HL-60 (cell line): ENCODE measurements around the gene HS1BP3.

Experiments used
- DNase-seq, 2 experiments: peaks; one replicate each; pipeline ENCODE4 v3.0.0-alpha.2; 2010 to 2020; ENCODE audit warnings: low read depth in 1 of 2, low spot score in 1 of 2
- H3K27ac ChIP-seq: fragments of 250-450 bp; sonication (Bioruptor Pico); replicated peaks from 2 replicates; pipeline ENCODE4 v1.5.1; 2020; ENCODE audit warnings: mild to moderate bottlenecking, moderate library complexity
- H3K27me3 ChIP-seq: fragments of 250-450 bp; sonication (Bioruptor Pico); 2 replicates; pipeline ENCODE4 v1.5.1; 2021; ENCODE audit warnings: mild to moderate bottlenecking, moderate library complexity; ENCODE audit not compliant: insufficient read depth, poor library complexity, severe bottlenecking
- H3K4me3 ChIP-seq: replicated peaks from 2 replicates; pipeline ENCODE4 v1.5.1; 2011; ENCODE audit warnings: mild to moderate bottlenecking, control low read depth, low read length; ENCODE audit not compliant: insufficient read depth
- CTCF ChIP-seq: IDR thresholded peaks from one replicate; pipeline ENCODE4 v1.5.1; 2011; ENCODE audit warnings: low read length, control low read depth, inconsistent platforms; ENCODE audit not compliant: insufficient read depth
- GABPA ChIP-seq: IDR thresholded peaks from 2 replicates; pipeline ENCODE4 v1.6.1; 2012; ENCODE audit warnings: low read depth
- POLR2AphosphoS5 ChIP-seq: IDR thresholded peaks from 2 replicates; pipeline ENCODE4 v1.6.1; 2012; ENCODE audit warnings: low read depth
- SPI1 ChIP-seq: IDR thresholded peaks from 2 replicates; pipeline ENCODE4 v1.6.1; 2012; ENCODE audit warnings: low read depth, mild to moderate bottlenecking, borderline replicate concordance
- TF ChIP-seq, protein P1 (sequence below): IDR thresholded peaks from 2 replicates; pipeline ENCODE4 v1.6.1; 2012; ENCODE audit warnings: low read depth; ENCODE audit not compliant: insufficient replicate concordance

The HS1BP3 gene

GRCh38 chr2:20675701-20676352 lies 24.9 kb upstream of the HS1BP3 start:
- no peak overlapping the region for H3K27ac ChIP-seq
- TF ChIP-seq SPI1, result no peak; the same call in 1 of the 2 replicates
- TF ChIP-seq CTCF, result no peak
- TF ChIP-seq, protein P1, sequence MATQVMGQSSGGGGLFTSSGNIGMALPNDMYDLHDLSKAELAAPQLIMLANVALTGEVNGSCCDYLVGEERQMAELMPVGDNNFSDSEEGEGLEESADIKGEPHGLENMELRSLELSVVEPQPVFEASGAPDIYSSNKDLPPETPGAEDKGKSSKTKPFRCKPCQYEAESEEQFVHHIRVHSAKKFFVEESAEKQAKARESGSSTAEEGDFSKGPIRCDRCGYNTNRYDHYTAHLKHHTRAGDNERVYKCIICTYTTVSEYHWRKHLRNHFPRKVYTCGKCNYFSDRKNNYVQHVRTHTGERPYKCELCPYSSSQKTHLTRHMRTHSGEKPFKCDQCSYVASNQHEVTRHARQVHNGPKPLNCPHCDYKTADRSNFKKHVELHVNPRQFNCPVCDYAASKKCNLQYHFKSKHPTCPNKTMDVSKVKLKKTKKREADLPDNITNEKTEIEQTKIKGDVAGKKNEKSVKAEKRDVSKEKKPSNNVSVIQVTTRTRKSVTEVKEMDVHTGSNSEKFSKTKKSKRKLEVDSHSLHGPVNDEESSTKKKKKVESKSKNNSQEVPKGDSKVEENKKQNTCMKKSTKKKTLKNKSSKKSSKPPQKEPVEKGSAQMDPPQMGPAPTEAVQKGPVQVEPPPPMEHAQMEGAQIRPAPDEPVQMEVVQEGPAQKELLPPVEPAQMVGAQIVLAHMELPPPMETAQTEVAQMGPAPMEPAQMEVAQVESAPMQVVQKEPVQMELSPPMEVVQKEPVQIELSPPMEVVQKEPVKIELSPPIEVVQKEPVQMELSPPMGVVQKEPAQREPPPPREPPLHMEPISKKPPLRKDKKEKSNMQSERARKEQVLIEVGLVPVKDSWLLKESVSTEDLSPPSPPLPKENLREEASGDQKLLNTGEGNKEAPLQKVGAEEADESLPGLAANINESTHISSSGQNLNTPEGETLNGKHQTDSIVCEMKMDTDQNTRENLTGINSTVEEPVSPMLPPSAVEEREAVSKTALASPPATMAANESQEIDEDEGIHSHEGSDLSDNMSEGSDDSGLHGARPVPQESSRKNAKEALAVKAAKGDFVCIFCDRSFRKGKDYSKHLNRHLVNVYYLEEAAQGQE, result no peak
- no peak for TF ChIP-seq GABPA
- TF ChIP-seq POLR2AphosphoS5, result no peak
- no peak overlapping the region for H3K4me3 ChIP-seq
- peak in 1 of 2 experiments; percentile 49 for DNase-seq
- no peaks in the 10 kb centered on the region for H3K27me3 ChIP-seq

GRCh38 chr2:20674974-20675679 lies 24.2 kb upstream of the HS1BP3 start:
- Histone ChIP-seq H3K27ac (no peak overlapping the region), H3K4me3 (no peak overlapping the region), H3K27me3 (no peaks in the 10 kb centered on the region)
- TF ChIP-seq, protein P1, result no peak
- TF ChIP-seq POLR2AphosphoS5 (no peak), CTCF (no peak), GABPA (no peak)
- DNase-seq, result no peak

DNA sequence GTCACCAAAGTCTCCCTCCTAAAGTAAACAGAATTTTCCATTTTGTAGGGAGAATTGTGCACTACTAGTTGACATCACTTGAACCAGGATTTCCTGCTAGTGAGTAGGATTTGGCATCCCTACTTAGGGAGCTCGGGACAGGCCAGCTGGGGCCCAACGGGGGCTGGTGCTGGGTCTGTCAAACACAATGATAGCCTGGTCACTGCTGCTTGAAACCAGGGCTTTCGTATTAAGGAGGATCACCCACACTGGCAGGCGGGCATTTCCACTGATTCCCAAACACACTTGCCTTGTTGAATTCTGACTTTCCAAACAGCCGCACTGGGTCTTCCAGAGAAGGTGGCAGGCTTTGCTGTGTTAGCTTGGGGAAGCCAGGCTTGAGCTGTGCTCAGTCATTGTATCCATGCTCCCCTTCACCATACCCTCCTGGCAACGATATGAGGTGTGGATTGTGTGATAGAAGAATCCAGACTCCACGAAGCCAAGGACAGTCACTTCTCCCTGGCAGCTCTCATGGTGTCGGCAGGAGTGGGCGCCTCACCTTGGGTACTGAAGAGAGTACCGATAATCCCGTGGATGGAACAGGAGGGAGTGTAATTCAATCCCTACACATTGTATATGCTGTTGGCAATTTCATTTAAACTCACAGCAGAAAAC lies 23.5 kb upstream of the HS1BP3 start:
- Histone ChIP-seq H3K4me3 (no peak overlapping the region), H3K27me3 (no peaks in the 10 kb centered on the region), H3K27ac (no peak overlapping the region)
- no peak for TF ChIP-seq CTCF
- no peak for TF ChIP-seq SPI1
- TF ChIP-seq POLR2AphosphoS5, result no peak
- no peak for TF ChIP-seq GABPA
- TF ChIP-seq, protein P1, result no peak
- DNase-seq, result no peak
